Measurements from ENCODE around the gene NEUROD6. TPM values are rescaled to one million over a fixed set of nuclear protein-coding genes. Genes with fewer than 3 reads are reported as not detected.

NEUROD6 gene
- total RNA-seq: not detected
- long read RNA-seq: 0 reads

GRCh38 chr7:31340603-31341002, at the start of gene NEUROD6:
TSS of gene NEUROD6 (minus strand) at chr7:31340726. CDS start at chr7:31339268, 1,458 bp downstream.
- DNase-seq (no peak), ATAC-seq (ENCODE audit: poor library complexity) (no peak)
- intact Hi-C loops (cut with DNase I): no loop called here

- intact Hi-C loops (cut with DNase I): no loop called here
- ATAC-seq (ENCODE audit: poor library complexity) (no peak), DNase-seq (no peak)
Observed at GRCh38 chr7:31384466-31384865, 43.9 kb upstream of the NEUROD6 start.

GRCh38 chr7:31382722-31383121, 42.2 kb upstream of the NEUROD6 start:
- DNase-seq (no peak), ATAC-seq (ENCODE audit: poor library complexity) (no peak)
- intact Hi-C loops (cut with DNase I): no loop called here

GRCh38 chr7:31373337-31374289, 33.1 kb upstream of the NEUROD6 start:
- DNase-seq (no peak), ATAC-seq (ENCODE audit: poor library complexity) (peak; percentile 36)
- intact Hi-C loops (cut with DNase I): no loop called here

GRCh38 chr7:31372231-31372959, 31.9 kb upstream of the NEUROD6 start:
- ATAC-seq (ENCODE audit: poor library complexity) (no peak), DNase-seq (no peak)
- intact Hi-C loops (cut with DNase I): no loop called here

GRCh38 chr7:31371621-31372020, 31.1 kb upstream of the NEUROD6 start:
- intact Hi-C loops (cut with DNase I): no loop called here
- ATAC-seq (ENCODE audit: poor library complexity) (no peak), DNase-seq (no peak)

GRCh38 chr7:31370609-31371008, 30.1 kb upstream of the NEUROD6 start:
- intact Hi-C loops (cut with DNase I): no loop called here
- no peak for DNase-seq

GRCh38 chr7:31368620-31369019, 28.1 kb upstream of the NEUROD6 start:
- ATAC-seq (ENCODE audit: poor library complexity): no peak
- no peak for DNase-seq
- intact Hi-C loops (cut with DNase I): no loop called here

More at GRCh38 chr7:31370609-31371008, 30.1 kb upstream of the NEUROD6 start:
- no peak for ATAC-seq (ENCODE audit: poor library complexity)

- ATAC-seq (ENCODE audit: poor library complexity): no peak
- DNase-seq: no peak
- intact Hi-C loops (cut with DNase I): no loop called here
Observed at GRCh38 chr7:31363496-31363895, 23.0 kb upstream of the NEUROD6 start.

GRCh38 chr7:31363051-31363450, 22.5 kb upstream of the NEUROD6 start:
- intact Hi-C loops (cut with DNase I): no loop called here
- no peak for ATAC-seq (ENCODE audit: poor library complexity)
- no peak for DNase-seq

GRCh38 chr7:31362401-31362800, 21.9 kb upstream of the NEUROD6 start:
- ATAC-seq (ENCODE audit: poor library complexity) (no peak), DNase-seq (no peak)
- intact Hi-C loops (cut with DNase I): no loop called here

- DNase-seq: no peak
- intact Hi-C loops (cut with DNase I): no loop called here
- ATAC-seq (ENCODE audit: poor library complexity): no peak
Observed at GRCh38 chr7:31358467-31358866, 17.9 kb upstream of the NEUROD6 start.

- no peak for DNase-seq
- no peak for ATAC-seq (ENCODE audit: poor library complexity)
- intact Hi-C loops (cut with DNase I): no loop called here
Observed at GRCh38 chr7:31345421-31345820, 4.9 kb upstream of the NEUROD6 start.

- ATAC-seq (ENCODE audit: poor library complexity): no peak
- intact Hi-C loops (cut with DNase I): no loop called here
Observed at GRCh38 chr7:31343516-31344305, 3.2 kb upstream of the NEUROD6 start.

GRCh38 chr7:31341141-31341540, 615 bp upstream of the NEUROD6 start:
- ATAC-seq (ENCODE audit: poor library complexity) (no peak), DNase-seq (no peak)
- intact Hi-C loops (cut with DNase I): no loop called here

More at GRCh38 chr7:31343516-31344305, 3.2 kb upstream of the NEUROD6 start:
- no peak for DNase-seq

- intact Hi-C loops (cut with DNase I): no loop called here
Observed at GRCh38 chr7:31340051-31340450, 475 bp downstream of the NEUROD6 start.

GRCh38 chr7:31338706-31339105, 1.8 kb downstream of the NEUROD6 start:
- ATAC-seq (ENCODE audit: poor library complexity): no peak
- intact Hi-C loops (cut with DNase I): no loop called here
- DNase-seq: no peak

More at GRCh38 chr7:31340051-31340450, 475 bp downstream of the NEUROD6 start:
- ATAC-seq (ENCODE audit: poor library complexity) (no peak), DNase-seq (no peak)

- DNase-seq (no peak), ATAC-seq (ENCODE audit: poor library complexity) (no peak)
- intact Hi-C loops (cut with DNase I): no loop called here
Observed at GRCh38 chr7:31337002-31337565, 3.4 kb downstream of the NEUROD6 start.
